Lung (tissue), 12 donors: ENCODE results near the gene KIAA0930. TPM values are rescaled to one million over a fixed set of nuclear protein-coding genes. Genes with fewer than 3 reads are reported as not detected.

ENCODE experiments used
- ATAC-seq: fragments of 200-7000 bp; cut with Tn5 transposase; one replicate; pipeline ENCODE4 v1.9.1; 2020; ENCODE audit warnings: moderate number of reproducible peaks; ENCODE audit not compliant: insufficient read depth, low FRiP score
- DNase-seq, 3 donors: peaks; one replicate each; pipeline ENCODE4 v3.0.0-alpha.2; 2013 to 2017
- H3K27ac ChIP-seq, 2 donors: one replicate each; pipeline ENCODE4 v1.5.1; 2013; ENCODE audit warnings: mild to moderate bottlenecking in 2 of 2, moderate library complexity in 2 of 2, control low read depth in 1 of 2, inconsistent platforms in 1 of 2, low read depth in 1 of 2, low read length in 1 of 2
- H3K27me3 ChIP-seq, 3 donors: one replicate each; pipeline ENCODE4 v1.5.1; 2013; ENCODE audit warnings: low read length in 2 of 3; ENCODE audit not compliant: control insufficient read depth in 3 of 3, insufficient read depth in 3 of 3
- H3K36me3 ChIP-seq, 4 donors: one replicate each; pipeline ENCODE4 v1.5.1; 2013; ENCODE audit warnings: low read length in 4 of 4, mild to moderate bottlenecking in 1 of 4, moderate library complexity in 1 of 4; ENCODE audit not compliant: control insufficient read depth in 4 of 4, insufficient read depth in 4 of 4
- H3K4me1 ChIP-seq, 5 donors: one replicate each; pipeline ENCODE4 v1.5.1; 2013; ENCODE audit warnings: low read length in 5 of 5, mild to moderate bottlenecking in 2 of 5, moderate library complexity in 1 of 5; ENCODE audit not compliant: control insufficient read depth in 5 of 5, insufficient read depth in 5 of 5
- H3K4me3 ChIP-seq: one replicate; pipeline ENCODE4 v1.5.1; 2013; ENCODE audit warnings: mild to moderate bottlenecking, control low read depth, moderate library complexity
- H3K9ac ChIP-seq, 2 donors: one replicate each; pipeline ENCODE4 v1.5.1; 2013; ENCODE audit warnings: low read length in 2 of 2, control low read depth in 1 of 2; ENCODE audit not compliant: insufficient read depth in 1 of 2
- H3K9me3 ChIP-seq, 4 donors: one replicate each; pipeline ENCODE4 v1.5.1; 2013; ENCODE audit warnings: low read length in 3 of 4, mild to moderate bottlenecking in 1 of 4, moderate library complexity in 1 of 4; ENCODE audit not compliant: control insufficient read depth in 4 of 4, insufficient read depth in 3 of 4
- CTCF ChIP-seq: IDR thresholded peaks from 2 replicates; pipeline ENCODE4 v1.5.1; 2012; ENCODE audit warnings: mild to moderate bottlenecking; ENCODE audit errors: control extremely low read depth, extremely low read depth
- WGBS, 2 donors: extraction: QIAGEN DNeasy Blood & Tissue Kit; methylation state at CpG; one replicate each; pipeline ENCODE4 v1.1.7; 2013; 5-methylcytosine and 5-hydroxymethylcytosine counted together
- polyA plus RNA-seq, 2 donors: library from polyadenylated mRNA; stranded (reverse); fragments of 200-250 nt; gene quantifications; one replicate each; pipeline ENCODE4 v1.2.1, GENCODE V29; 2013
- total RNA-seq, 2 donors: library from RNA; depleted of rRNA in 1 of 2; stranded (reverse); fragments of >200 nt in 1 of 2; gene quantifications; one replicate each; pipeline ENCODE4 v1.2.1, GENCODE V29; 2014 to 2021
- donor health status: control.
- donor health status: control.
- donor health status: Bipolar disorder and iron deficiency.
- donor health status: healthy.
- donor health status: DM: yes; HTN: yes; CAD: no.

Gene KIAA0930
- total and polyA plus RNA-seq, 4 donors = 25.9 to 67.3 (median 57.3) TPM

DNA sequence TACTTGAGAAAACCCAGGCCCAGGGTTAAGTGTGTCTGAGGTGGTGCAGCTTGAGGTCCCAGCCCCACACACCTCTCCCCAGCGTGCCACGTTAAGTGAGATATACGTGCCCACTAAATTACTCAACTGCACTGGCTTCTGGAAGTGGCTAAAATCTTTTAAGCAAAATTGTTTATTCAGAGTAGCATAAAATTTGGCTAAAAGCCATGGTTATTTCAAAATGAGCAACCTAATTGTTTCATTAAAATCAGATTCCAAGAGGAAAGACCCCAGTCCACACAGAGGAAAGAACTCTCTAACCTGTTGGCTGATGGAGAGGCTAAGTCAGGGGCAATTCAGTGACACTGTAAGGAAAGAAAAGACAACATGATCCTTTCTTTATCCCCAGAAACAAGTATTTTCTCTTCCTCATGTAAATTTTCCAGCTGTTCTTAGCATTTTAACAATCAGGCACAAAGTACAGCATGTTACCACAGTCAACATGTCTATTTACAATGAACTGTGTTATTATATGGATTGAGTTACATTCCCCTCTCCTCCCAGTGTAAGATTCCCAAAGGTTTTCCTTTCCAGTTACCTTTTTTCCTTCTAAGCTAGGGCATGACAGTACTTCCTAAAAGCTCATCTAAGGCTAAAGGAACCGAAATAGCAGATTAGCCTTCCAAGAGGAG, 50.4 kb downstream of the KIAA0930 start:
- H3K27ac ChIP-seq = no peak overlapping the region
- peak in 2 of 3 donors; percentile 40 to 65 for DNase-seq
- no peak overlapping the region for H3K4me3 ChIP-seq
- 69 to 82% methylated on average over 4 of the region's 4 CpGs for WGBS, 2 donors
- no peaks in the 10 kb centered on the region for H3K27me3 ChIP-seq
- TF ChIP-seq CTCF = no peak
- peaks cover 0 to 12% (median 3%) of the 10 kb centered on the region in 5 donors for H3K4me1 ChIP-seq
- H3K9me3 ChIP-seq = no peaks in the 10 kb centered on the region
- ATAC-seq = no peak
- no peak overlapping the region for H3K9ac ChIP-seq
- H3K36me3 ChIP-seq = peaks cover 7 to 15% (median 10%) of the 10 kb centered on the region in 4 donors

- Histone ChIP-seq H3K27ac (no peak overlapping the region), H3K9me3 (no peaks in the 10 kb centered on the region), H3K9ac (no peak overlapping the region), H3K36me3 (peaks cover 13 to 16% (median 14%) of the 10 kb centered on the region in 4 donors), H3K4me1 (peaks cover 0 to 12% (median 3%) of the 10 kb centered on the region in 5 donors), H3K4me3 (no peak overlapping the region), H3K27me3 (no peaks in the 10 kb centered on the region)
- DNase-seq (no peak), ATAC-seq (no peak)
- WGBS, 2 donors = 78 to 85% methylated on average over 16 of the region's 16 CpGs
- no peak for TF ChIP-seq CTCF
These were observed 51.9 kb downstream of the KIAA0930 start for GRCh38 chr22:45188779-45189178.

- 56 to 62% methylated on average over 4 of the region's 4 CpGs for WGBS, 2 donors
These were observed 52.8 kb downstream of the KIAA0930 start for GRCh38 chr22:45187891-45188290.

More at GRCh38 chr22:45187891-45188290, 52.8 kb downstream of the KIAA0930 start:
- TF ChIP-seq CTCF = no peak
- peaks cover 13 to 20% (median 16%) of the 10 kb centered on the region in 4 donors for H3K36me3 ChIP-seq
- H3K27ac ChIP-seq = no peak overlapping the region
- H3K9ac ChIP-seq = no peak overlapping the region
- peaks cover 0 to 12% (median 3%) of the 10 kb centered on the region in 5 donors for H3K4me1 ChIP-seq
- no peaks in the 10 kb centered on the region for H3K9me3 ChIP-seq
- H3K27me3 ChIP-seq = no peaks in the 10 kb centered on the region
- H3K4me3 ChIP-seq = no peak overlapping the region
- ATAC-seq (no peak), DNase-seq (no peak)
